CD4-positive, alpha-beta T cell treated with Interleukin-2 at 100 ng/mL for 4 hours (primary cell): ENCODE results near the gene NTM.

ENCODE experiments used
- DNase-seq: peaks from one replicate; pipeline ENCODE4 v3.0.0-alpha.2; 2020; ENCODE audit warnings: low spot score

Gene NTM

DNA sequence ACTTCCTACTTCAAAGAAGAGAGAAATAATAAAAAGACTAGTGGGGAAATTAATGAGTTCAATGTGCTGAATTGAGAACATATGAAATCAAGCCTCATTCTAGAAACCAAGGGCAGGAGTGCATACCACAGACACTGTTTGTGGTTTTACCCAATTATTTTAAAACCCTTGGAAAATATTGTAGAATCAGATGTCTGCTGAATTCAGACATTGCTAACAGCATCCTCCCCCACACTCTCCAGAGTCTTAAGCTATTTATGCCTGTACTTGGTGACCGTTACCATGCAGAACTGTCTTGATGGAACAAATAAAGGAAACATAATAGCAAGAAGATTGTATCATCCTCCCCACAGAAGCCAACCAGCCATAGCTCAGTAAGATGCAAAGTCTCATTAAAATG, 850.1 kb downstream of the NTM start:
- DNase-seq = no peak

DNA sequence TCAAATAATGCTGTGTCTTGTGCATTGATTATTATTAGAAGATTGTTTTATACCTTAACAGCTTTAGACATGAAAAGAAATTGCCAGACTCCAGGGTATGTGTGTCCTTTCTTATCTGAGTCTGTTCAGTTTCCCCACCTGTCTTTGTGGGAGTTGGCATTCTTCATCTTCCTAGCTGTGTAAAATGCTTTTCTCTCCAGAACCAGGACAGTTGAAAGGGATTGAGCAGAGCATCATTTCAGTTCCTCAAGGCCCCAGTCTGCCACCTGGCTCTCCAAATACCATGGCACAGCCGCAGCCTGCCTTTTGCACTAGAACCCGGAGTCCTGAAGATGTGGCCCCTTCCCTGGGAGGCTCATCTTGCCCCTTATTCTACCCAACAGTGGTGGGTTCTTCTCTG, 851.9 kb downstream of the NTM start:
- DNase-seq = no peak

DNA sequence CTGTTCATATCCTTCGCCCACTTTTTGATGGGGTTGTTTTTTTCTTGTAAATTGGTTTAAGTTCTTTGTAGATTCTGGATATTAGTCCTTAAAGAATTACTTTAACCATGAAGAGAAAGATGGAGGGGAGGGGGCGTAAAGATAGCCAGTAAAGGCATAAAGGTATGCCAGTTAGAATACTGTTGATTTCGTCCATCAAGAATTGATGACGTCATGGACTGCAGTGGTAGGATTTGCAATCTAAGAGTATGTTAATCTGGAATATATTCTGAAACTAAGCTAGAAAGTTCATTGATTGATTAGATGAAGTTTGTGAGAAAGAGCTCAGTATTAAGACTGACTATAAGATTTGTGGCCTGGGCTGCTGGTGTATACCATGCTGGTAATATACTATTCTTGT, 856.1 kb downstream of the NTM start:
- DNase-seq = no peak

DNA sequence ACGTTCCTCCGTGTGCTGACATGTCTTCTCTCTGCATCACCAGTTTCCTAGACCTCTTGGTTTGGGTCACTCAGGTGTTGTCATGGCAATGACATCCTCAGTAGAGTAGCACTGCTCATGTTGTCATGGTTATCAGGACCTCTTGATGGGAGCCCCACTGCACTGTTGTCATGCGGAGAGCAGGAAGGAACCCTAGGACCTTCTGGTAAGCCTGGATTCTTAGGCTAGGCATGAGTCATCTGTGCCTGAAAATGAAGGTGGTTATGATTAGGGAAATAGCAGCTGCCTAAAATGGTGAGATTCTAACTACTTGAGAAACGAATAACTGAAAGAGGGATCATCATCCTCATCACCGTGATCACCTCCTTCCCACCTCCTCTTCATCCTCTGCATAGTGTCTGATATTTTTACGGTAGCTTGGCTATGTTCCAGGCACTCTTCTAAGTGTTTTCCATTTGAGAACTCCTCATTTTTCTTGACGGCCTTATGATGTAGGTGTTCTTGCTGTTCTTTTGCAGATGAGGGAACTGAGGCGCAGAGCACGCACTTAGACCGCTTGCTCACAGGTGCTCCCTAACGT, 858.4 kb downstream of the NTM start:
- no peak for DNase-seq

DNA sequence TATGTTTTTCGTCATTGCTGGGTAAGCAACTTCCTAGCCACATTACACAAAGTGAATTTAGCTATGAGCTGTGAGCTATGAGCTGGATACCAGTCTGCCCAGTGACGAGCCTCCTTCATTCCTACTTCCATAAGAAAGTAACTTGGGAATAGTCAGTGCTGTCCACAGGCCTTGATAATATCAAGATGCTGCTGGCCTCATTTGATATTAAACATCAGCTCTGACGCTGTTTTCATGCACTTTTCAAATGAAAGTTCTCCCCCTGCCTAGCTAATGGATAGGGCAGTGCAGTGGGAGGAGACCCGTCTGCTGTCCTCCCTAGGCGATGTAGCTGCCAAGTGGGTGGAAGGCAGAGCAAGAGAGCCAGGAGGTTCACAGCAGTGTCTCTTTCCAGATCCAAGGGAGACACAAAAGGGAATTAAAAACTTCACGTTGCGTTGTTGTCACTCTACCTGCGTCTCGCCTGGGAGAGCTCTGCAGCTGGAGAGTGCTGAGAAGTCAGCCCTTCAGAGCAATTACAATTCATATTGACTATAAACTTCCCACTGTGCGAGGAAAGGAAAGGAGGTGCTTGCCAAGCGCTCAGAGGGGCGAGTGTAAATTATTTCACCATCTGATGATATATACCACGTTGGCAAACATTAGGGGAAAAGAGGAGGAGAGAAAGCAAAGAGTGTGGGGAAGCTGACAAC, 861.4 kb downstream of the NTM start:
- DNase-seq = no peak

DNA sequence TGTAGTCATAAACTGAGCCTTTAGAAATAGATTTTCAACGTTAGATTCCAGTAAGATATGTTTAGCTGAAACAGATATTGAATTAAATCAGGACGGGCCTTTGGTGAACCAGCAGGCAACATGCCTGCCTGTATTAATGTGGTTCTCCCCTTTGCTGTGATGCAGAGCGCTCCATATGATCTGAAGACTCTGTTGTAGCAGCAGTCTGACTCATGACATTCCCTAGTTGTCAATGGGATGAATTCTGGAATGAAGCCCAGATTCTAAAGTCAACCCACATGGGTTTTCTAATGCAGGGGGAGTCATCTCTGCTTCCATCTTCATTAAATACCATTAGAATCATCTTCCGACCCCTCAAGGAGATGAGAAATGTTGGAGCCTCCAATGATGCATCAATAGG, 864.5 kb downstream of the NTM start:
- no peak for DNase-seq

DNA sequence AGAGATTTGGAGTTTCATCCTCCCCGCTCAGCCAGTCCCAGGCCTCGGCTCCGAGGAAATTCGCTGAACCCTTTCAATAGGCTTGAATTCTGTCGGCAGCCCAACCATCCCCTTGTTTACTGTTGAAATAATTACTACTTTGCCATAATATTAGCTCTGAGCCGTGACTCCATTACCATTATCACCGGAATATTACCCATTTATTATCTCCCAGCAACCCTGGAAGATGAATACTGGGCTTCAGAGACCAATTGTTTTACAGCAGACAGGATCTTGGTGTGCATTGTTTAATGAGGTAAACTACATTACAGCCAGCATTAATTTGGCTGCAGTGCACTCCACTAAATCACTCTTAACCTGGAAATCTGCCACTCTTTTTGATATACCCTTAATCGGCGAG, 867.4 kb downstream of the NTM start:
- DNase-seq = no peak

DNA sequence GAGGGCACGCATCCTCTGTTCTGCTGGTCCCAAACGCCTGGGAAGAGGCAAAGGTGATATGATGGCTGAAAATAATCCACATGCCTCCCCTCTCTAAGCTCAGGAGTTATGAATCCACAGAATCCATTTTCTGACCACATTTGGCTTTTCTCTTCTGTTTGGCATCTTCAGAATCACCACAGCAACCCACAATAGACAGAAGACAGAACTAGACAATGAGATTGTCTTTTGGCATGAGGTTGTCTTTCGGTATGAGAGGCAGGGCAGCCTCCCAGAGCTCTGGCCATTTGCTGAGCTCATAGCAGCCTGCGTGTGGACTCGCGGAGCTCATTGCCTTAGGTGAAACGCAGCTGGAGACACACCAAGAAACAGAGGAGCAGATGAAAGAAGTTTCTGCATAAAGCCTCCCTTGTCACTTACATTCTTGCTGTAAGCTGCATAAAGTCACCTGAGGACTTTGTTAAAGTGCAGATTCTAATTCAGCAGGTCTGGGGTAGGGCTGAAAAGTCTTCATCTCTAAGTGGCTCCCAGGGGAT, 868.0 kb downstream of the NTM start:
- DNase-seq = no peak

DNA sequence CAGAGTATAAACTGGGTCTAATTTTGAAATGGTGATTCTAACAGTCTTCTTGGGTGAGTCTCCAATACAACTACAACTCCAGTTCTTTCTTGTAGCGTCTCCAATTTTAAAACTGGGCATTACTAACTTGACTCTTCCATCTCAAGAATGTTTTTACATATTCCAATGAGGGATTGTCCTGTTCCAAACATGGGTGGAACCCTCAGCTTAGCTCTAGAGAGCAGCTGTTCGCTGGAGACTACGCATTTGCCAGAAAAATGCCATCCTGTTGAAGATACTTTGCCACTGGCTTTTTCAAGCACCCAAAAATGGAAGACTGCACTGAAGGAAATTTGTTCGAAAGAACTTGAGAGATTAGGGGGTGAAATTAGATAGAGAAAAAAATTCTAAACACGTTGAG, 870.0 kb downstream of the NTM start:
- no peak for DNase-seq

DNA sequence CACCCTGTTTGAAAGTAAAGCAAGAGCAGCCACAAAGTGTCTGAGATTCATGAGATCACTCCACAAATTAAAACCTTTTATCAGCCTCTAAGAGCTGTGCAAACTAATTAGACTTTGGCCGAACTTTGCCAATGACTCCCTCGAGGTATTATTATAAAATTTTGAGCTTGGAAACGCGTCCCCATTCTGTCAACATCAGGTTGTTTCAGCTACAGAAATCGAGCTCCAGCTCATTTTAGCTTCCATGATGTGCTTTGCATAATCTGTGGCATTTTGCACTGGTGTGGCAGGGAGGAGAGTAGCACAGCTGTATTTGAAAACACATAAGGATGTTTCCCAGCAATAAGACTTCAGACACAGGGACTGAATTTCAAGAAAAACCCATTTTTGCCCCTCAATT, 872.2 kb downstream of the NTM start:
- no peak for DNase-seq

DNA sequence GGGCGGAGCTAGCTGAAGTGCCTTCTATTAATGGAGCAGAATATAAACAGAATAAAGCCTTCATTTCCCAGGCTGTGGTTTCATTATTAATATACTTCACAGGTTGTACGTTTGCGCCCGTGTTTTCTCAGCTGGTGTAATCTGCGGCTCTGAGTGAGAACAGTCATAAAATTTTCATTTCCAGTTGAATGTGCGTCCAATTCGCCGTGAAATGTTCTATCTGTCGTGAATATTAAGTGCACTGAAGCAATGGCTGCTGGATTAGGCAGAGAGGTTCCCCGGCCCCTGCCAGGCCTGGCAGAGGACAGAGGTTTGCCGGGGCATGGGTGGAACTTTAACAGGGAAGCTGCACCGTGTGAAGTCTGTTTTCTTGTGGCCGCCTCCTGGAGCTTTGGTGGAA, 874.4 kb downstream of the NTM start:
- no peak for DNase-seq

DNA sequence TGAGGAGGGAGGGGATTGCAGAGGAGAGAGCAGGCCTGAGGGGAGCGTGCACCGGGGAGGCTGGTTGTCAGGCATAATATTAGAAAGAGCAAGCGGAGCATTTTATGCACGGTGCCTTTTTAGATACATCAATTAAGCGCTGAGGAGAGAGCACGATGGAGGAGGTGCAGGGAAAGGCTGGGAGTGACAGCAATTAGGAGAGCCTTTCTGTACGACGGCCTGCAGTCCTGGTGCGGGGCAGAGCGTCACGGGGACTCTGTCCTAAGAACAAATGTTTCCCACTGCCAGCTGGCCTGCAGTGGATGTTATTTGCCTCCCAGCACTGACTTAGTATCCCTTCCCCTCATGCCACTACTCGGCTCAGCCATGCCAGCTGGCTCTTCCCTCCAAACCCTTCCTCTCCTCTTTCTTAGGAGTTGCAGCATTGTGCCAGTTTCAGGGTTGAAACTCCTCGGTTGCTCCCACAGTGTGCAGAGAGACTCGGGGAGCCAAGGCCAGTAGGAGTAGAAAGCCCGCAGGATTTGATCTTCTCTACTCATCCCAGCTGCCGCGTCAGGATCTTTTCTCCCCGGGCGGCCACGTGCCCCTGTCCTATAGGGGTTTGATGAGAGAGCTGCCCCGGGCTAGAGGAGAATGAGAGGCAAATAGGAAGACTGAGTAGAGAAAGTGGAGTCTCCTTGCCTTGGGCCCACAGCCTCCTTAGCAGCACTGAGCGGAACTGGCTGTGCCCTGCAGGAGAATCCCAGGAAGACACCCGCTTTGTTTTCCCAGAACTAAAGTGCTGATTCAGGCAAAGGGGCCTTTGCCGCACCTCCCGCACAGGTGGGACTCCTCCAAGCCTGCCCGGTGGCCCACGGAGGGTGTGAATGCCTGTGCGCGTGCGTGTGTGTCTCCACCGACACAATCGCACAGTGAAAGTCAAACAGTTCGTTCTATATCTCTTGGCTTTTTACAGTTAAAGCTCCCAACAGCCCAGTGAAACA, 875.3 kb downstream of the NTM start:
- no peak for DNase-seq

DNA sequence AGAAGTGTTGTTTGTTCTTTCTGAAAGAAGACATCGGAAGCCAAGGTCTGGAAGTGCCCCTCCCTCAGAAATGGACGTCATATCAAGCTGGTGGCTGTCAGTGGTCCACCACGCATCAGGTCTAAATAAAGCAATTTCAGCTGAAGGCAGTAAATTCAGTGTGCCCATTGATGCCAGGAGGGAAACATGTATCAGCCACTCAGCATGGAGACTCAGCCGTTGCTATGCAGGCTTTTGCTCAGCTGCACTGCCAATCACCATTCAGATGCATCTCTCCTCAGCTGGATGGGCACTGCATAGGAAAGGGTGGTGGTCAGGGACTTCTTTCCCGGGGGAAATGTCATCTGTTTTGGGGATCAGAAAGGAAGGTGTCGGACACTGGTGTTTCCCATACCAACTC, 878.2 kb downstream of the NTM start:
- DNase-seq = no peak

DNA sequence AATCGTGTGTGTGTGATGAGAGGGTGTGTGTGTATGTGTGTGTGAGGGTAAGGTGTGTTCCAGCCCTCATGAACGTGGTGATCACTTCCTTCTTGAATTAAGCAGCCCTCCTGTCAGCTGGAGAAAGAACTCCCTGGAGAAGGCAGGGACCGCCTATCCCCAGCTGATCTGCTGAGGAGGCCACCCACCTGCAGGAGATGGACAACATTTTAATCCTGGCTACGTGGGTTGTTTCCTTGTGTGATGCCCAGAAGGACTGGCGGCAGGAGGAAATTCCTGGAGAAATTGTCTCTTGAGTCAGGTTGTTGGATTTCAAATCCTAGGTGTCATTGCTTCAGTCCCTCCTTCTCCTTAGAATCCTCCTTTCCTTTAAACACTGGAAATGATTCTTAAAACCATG, 878.8 kb downstream of the NTM start:
- DNase-seq = no peak

DNA sequence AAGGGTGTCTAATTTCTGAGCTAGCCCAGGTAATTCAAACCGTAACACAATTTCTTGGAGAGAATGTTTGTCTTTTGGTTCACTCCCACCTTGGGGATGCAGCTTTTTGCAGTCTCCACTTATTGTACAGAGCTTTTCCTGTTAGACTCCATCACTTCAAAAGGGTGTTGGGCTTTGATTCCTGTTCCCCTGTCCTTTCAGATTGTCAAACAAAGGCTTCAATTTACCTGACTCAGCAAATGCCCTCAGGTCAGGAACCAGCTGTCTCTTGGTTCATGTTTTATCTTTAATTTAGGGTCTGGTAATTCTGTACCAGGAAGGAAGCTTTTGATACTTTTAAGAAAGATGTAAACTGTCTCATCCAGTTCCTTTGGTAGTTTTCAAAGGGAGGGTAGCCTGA, 880.6 kb downstream of the NTM start:
- no peak for DNase-seq

DNA sequence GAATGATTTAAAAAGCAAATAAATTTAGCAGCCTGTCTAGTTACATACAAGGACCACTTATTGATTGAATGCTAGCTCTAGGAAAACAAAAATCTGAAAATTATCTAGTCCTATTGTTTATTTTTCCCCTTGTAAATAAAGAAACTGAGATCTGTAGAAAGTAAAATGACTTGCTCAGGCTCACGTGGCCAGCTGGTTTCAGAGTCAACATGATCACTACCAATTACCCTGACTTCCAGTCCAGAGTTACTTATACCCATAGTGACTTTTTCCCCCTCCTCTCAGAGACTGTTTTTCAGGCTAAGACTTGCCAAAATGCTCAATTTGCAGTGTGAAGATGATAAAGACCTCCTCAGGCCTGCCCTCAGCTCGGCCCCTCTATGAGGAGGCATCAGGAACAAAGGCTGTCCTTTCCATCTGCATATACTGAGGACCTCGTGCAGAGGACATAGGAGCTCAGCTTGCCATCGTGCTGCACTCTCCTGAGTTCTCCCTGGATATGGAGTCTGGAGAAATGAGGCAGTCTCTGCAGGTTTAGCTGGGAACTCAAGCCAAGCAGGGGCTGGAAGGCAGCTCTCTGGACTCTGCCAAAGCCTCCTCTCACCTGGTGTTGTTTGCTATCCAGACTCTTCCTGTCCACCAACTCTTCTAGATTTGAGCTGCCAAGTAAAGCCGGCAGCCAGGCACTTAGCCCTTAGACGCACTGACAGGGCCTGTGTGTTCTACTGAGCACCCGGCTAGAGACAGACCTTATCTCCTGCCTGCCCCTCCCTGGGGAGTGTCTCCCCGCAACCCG, 883.3 kb downstream of the NTM start:
- DNase-seq = no peak

DNA sequence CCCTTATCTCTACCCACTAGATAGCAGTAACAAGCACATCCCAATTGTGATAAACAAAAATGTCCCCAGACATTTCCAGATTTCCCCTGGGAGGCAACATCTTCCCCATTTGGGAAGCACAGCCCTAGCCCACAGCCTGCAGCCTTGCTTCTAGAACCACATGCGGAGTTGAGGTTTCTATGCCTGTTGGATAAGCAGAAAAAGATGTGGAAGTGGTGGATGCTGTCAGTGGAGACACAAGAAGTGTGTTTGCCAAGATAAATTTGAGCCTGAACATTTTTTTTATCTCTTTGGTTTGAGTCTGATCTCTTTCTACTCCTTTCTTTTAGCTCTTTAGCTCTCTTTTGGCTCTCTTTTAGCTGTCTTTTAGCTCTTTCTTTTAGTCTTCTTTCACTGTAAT, 884.5 kb downstream of the NTM start:
- no peak for DNase-seq

DNA sequence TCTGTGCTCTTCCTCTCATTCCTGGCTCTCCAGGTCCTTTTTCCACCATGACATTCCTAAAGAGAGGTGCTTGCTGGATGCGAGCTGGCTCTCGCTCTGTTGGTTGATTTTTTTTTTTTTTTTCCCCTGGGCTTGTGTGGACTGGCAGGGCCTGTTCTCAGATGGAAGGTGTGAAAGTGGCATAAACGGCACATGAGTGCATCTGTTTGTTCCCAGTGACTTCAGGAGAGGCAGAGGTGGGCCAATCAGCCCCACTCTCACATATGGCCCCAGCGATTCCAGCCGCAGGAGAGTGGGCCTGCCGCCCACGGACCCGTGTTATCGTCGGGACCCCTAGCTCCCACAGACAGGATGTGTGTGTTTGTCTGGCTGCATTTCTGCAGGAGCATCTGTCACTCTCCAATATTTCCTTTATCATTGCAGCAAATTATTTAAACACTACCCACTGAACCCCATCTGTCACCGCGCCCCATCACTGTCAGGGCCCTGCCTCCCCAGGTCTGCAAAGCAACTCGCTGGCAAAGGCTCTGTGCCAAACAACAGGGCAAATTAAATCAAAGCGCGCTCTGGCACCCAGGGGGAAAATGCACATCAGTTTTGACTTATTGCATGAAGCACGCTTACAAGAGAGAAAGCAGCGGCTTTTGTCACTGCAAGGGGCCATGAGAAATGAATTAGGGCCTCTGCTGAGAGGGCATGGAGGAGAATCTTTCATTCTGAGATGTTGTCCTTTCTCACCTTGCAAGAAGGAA, 886.3 kb downstream of the NTM start:
- DNase-seq = no peak

DNA sequence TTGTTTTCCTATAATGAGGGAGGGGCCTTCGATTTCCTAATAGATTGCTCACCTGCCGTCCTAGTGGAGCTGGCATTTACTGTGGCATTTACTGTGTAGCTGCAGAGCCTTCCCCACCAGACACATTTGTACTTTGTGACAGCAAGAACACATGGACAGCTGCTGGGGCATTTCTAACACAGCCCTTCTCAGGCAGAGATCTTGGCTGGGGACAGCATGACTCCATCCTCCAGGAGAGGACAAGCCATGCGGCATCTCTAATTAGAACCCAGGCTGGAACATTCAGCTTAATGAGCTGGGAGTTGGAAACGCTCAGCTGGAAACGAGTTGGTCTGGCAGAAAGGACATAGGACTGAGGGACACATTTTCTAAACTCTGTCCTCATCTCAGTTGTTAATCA, 887.5 kb downstream of the NTM start:
- no peak for DNase-seq

DNA sequence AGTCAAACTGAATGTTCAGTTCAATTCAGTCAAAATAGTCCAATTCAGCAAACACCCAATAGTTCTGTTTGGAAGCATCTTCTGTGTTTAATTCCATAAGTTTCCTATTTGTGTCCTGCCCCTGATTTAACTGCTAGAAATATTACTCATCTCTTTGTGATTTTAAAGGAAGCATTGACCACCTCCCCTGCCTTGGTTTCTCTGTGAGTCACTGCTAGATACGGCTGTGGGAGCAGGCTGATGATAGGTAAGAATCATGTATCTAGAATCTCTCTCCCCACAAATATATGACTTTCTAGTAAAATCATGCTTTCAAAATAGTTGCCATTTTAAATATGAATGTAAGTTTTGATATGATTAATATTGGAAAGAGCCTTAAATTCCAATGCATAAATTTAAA, 888.5 kb downstream of the NTM start:
- DNase-seq = no peak

DNA sequence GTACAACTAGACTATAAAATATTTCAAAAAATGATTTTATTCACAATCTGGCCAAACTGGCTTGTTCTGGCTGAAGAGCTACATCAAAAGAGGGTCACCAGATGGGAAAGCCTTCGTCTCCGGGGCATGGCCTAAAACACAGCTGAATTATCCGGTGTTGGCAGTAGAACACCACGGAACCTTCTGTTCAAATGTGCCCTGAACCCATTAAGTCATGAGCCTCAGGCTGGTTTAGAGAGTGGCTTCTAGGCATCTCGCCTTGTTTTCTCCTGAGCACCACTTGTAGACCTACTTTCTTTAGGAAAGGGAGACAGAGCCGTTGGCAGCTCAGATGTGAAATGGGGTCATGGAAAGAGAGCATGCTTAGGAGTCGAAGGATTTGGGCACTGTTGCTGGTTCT, 890.2 kb downstream of the NTM start:
- no peak for DNase-seq
